OCI-LY7 (cell line): ENCODE results near the gene SDCCAG8. TPM values are rescaled to one million over a fixed set of nuclear protein-coding genes. Genes with fewer than 3 reads are reported as not detected.

Source experiments
- BruUV-seq: library from RNA; stranded (reverse); fragments of 400-500 nt; replicated peaks from 2 replicates; lab custom pipeline; 2021; lab: Mats Ljungman, UMichigan
- CTCF ChIA-PET: fragments of 300-600 bp; sonication (Branson Sonifier 250); formaldehyde crosslinking; loops from one replicate; lab custom pipeline; 2022; ENCODE audit warnings: antibody characterized with exemption; ENCODE audit not compliant: unreplicated experiment; lab: Charles Lee
- POLR2A ChIA-PET: fragments of 300-600 bp; sonication (Branson Sonifier 250); formaldehyde crosslinking; loops from one replicate; lab custom pipeline; 2022; ENCODE audit warnings: antibody characterized with exemption; lab: Charles Lee
- DNase-seq: peaks from one replicate; pipeline ENCODE4 v3.0.0-alpha.2; 2015; ENCODE audit warnings: low spot score
- H2AFZ ChIP-seq: fragments of 200-600 bp; sonication (generic), shearing (Covaris generic); 2 replicates; pipeline ENCODE4 v1.6.1; 2014; ENCODE audit warnings: mild to moderate bottlenecking, antibody characterized with exemption, low read length, moderate library complexity
- H3K27ac ChIP-seq: fragments of 200-600 bp; sonication (generic); 2 replicates; pipeline ENCODE4 v1.5.1; 2014; ENCODE audit warnings: mixed run types, low read depth, mild to moderate bottlenecking, moderate library complexity, low read length, inconsistent platforms; ENCODE audit not compliant: poor library complexity, severe bottlenecking
- H3K36me3 ChIP-seq: fragments of 200-600 bp; sonication (generic); 2 replicates; pipeline ENCODE4 v1.6.1; 2014; ENCODE audit warnings: mild to moderate bottlenecking, antibody characterized with exemption, low read length, moderate library complexity, mixed read lengths; ENCODE audit not compliant: insufficient read depth
- H3K4me1 ChIP-seq: fragments of 200-600 bp; sonication (generic); 2 replicates; pipeline ENCODE4 v1.5.1; 2014; ENCODE audit warnings: mild to moderate bottlenecking, low read length; ENCODE audit not compliant: insufficient read depth, poor library complexity, severe bottlenecking
- H3K4me2 ChIP-seq: fragments of 200-600 bp; sonication (generic); 2 replicates; pipeline ENCODE4 v1.6.1; 2014; ENCODE audit warnings: mild to moderate bottlenecking, low read length
- H3K4me3 ChIP-seq: fragments of 200-600 bp; sonication (generic); 2 replicates; pipeline ENCODE4 v1.5.1; 2014; ENCODE audit warnings: mild to moderate bottlenecking, low read depth, low read length; ENCODE audit not compliant: poor library complexity, severe bottlenecking
- H3K79me2 ChIP-seq: fragments of 200-600 bp; sonication (generic); 2 replicates; pipeline ENCODE4 v1.6.1; 2016; ENCODE audit warnings: low read depth, mild to moderate bottlenecking, low read length, moderate library complexity, mixed read lengths; ENCODE audit not compliant: insufficient read depth
- H3K9me2 ChIP-seq: fragments of 200-600 bp; sonication (generic); 2 replicates; pipeline ENCODE4 v1.6.1; 2016; ENCODE audit warnings: mild to moderate bottlenecking, low read length, mixed read lengths; ENCODE audit not compliant: insufficient read depth
- H3K9me3 ChIP-seq: fragments of 200-600 bp; sonication (generic); 2 replicates; pipeline ENCODE4 v1.6.1; 2014; ENCODE audit warnings: mild to moderate bottlenecking, mixed run types, low read length, mixed read lengths
- H4K20me1 ChIP-seq: fragments of 200-600 bp; sonication (generic); 2 replicates; pipeline ENCODE4 v1.6.1; 2014; ENCODE audit warnings: mild to moderate bottlenecking, antibody characterized with exemption, low read length, moderate library complexity, mixed read lengths; ENCODE audit not compliant: insufficient read depth
- CTCF ChIP-seq: fragments of 200-600 bp; sonication (generic); conservative IDR thresholded peaks from 2 replicates; pipeline ENCODE4 v1.5.1; 2014; ENCODE audit warnings: mild to moderate bottlenecking, antibody characterized with exemption, low read length, moderate library complexity, mixed read lengths
- EZH2phosphoT487 ChIP-seq: fragments of 200-600 bp; sonication (generic); IDR thresholded peaks from 2 replicates; pipeline ENCODE4 v1.6.1; 2018; ENCODE audit warnings: low read depth, borderline replicate concordance, mild to moderate bottlenecking, mixed run types, antibody characterized with exemption, low read length, moderate library complexity, mixed read lengths
- intact Hi-C: fragments of 100-400 bp; cut with micrococcal nuclease; formaldehyde crosslinking; loops from one replicate; pipeline ENCODE4 v1.10.0; 2022; ENCODE audit not compliant: unreplicated experiment
- total RNA-seq, 2 experiments: library from RNA; depleted of rRNA in 1 of 2; stranded (reverse); fragments of >200 nt in 1 of 2; shearing (Covaris generic) in 1 of 2; gene quantifications; 2 replicates each; pipeline ENCODE4 v1.2.3, GENCODE V29; 2014 to 2022

The SDCCAG8 gene
- total RNA-seq, 2 experiments from 2014 or later: 18.1 to 28.7 TPM

- Histone ChIP-seq H3K4me1 (no peaks in the 10 kb centered on the region), H3K4me2 (no peak overlapping the region), H3K36me3 (no peaks in the 10 kb centered on the region), H3K79me2 (no peaks in the 10 kb centered on the region), H3K9me2 (no peaks in the 10 kb centered on the region), H2AFZ (no peak overlapping the region), H3K9me3 (no peaks in the 10 kb centered on the region), H3K27ac (no peak overlapping the region), H3K4me3 (no peak overlapping the region), H4K20me1 (no peaks in the 10 kb centered on the region)
- BruUV-seq: no TSS peak
- ChIA-PET CTCF (no interaction called here), POLR2A (interaction anchor here (0.7 to 1.3 kb wide), 2 partner anchors 22 to 216 kb away, joined by 3 read pairs; no protein-coding TSS in a partner anchor)
- intact Hi-C loops: no loop called here
- DNase-seq: no peak
- TF ChIP-seq EZH2phosphoT487 (no peak), CTCF (no peak)
Measured at GRCh38 chr1:243443557-243443956, 187.7 kb downstream of the SDCCAG8 start.

GRCh38 chr1:243447347-243447746 is 191.5 kb downstream of the SDCCAG8 start:
- H3K4me2 ChIP-seq: no peak overlapping the region
- H2AFZ ChIP-seq: no peak overlapping the region
- no peaks in the 10 kb centered on the region for H3K79me2 ChIP-seq
- H3K36me3 ChIP-seq: no peaks in the 10 kb centered on the region
- CTCF ChIA-PET: no interaction called here
- intact Hi-C loops: no loop called here
- no peaks in the 10 kb centered on the region for H4K20me1 ChIP-seq
- no peak overlapping the region for H3K27ac ChIP-seq
- no peaks in the 10 kb centered on the region for H3K9me3 ChIP-seq
- BruUV-seq: no TSS peak
- H3K4me3 ChIP-seq: no peak overlapping the region
- POLR2A ChIA-PET: no interaction called here
- no peak for TF ChIP-seq EZH2phosphoT487
- no peak for TF ChIP-seq CTCF
- no peaks in the 10 kb centered on the region for H3K4me1 ChIP-seq
- H3K9me2 ChIP-seq: no peaks in the 10 kb centered on the region
- DNase-seq: no peak

- ChIA-PET CTCF (no interaction called here), POLR2A (no interaction called here)
- H4K20me1 ChIP-seq: no peaks in the 10 kb centered on the region
- no peak overlapping the region for H3K27ac ChIP-seq
- intact Hi-C loops: no loop called here
- no peaks in the 10 kb centered on the region for H3K79me2 ChIP-seq
- DNase-seq: no peak
- no peaks in the 10 kb centered on the region for H3K9me2 ChIP-seq
- H3K36me3 ChIP-seq: no peaks in the 10 kb centered on the region
- no TSS peak for BruUV-seq
- no peak overlapping the region for H2AFZ ChIP-seq
- no peaks in the 10 kb centered on the region for H3K4me1 ChIP-seq
- no peak overlapping the region for H3K4me3 ChIP-seq
- H3K4me2 ChIP-seq: no peak overlapping the region
- no peaks in the 10 kb centered on the region for H3K9me3 ChIP-seq
- TF ChIP-seq CTCF (no peak), EZH2phosphoT487 (no peak)
Measured at GRCh38 chr1:243447844-243448243, 192.0 kb downstream of the SDCCAG8 start.
